Esophagus squamous epithelium (tissue), 4 donors: Measurements from ENCODE around the gene ATP5F1D.
A peak's percentile ranks its signal among the peaks of the same experiment; 100 is the strongest.

Source experiments
- POLR2A ChIP-seq, 4 donors: fragments of 450-650 bp; IDR thresholded peaks; one replicate each; pipeline ENCODE4 v1.6.1; 2017; ENCODE audit warnings: antibody characterized with exemption in 4 of 4, mild to moderate bottlenecking in 4 of 4, moderate library complexity in 3 of 4
- TF ChIP-seq, protein P1 (sequence below), 6 experiments: fragments of 450-650 bp in 4 of 6; fragments of 200-600 bp in 2 of 6; sonication (generic) in 2 of 6; IDR thresholded peaks; one replicate each; pipeline ENCODE4 v1.5.1; 2016 to 2019; ENCODE audit warnings: antibody characterized with exemption in 6 of 6, mild to moderate bottlenecking in 4 of 6, moderate library complexity in 4 of 6

GRCh38 chr19:1266916-1267476 lies 25.4 kb downstream of the ATP5F1D start:
- TF ChIP-seq, protein P1, sequence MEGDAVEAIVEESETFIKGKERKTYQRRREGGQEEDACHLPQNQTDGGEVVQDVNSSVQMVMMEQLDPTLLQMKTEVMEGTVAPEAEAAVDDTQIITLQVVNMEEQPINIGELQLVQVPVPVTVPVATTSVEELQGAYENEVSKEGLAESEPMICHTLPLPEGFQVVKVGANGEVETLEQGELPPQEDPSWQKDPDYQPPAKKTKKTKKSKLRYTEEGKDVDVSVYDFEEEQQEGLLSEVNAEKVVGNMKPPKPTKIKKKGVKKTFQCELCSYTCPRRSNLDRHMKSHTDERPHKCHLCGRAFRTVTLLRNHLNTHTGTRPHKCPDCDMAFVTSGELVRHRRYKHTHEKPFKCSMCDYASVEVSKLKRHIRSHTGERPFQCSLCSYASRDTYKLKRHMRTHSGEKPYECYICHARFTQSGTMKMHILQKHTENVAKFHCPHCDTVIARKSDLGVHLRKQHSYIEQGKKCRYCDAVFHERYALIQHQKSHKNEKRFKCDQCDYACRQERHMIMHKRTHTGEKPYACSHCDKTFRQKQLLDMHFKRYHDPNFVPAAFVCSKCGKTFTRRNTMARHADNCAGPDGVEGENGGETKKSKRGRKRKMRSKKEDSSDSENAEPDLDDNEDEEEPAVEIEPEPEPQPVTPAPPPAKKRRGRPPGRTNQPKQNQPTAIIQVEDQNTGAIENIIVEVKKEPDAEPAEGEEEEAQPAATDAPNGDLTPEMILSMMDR (IDR thresholded peaks at IDR 0.05): peak; percentile 93 to 100 (median 99)
- no peak for TF ChIP-seq POLR2A (IDR thresholded peaks at IDR 0.05)
